ENCODE data around the gene CLEC2L.
A peak's percentile ranks its signal among the peaks of the same experiment; 100 is the strongest.
"Not testable (repeated sequence)": the region's sequence is repeated elsewhere in the genome, so short reads cannot be mapped to it uniquely, and the experiment has no call there.

CLEC2L gene

GRCh38 chr7:139532636-139533155 is 9.2 kb downstream of the CLEC2L start:
- intact Hi-C loops (cut with micrococcal nuclease), result no loop called here
- Mint-ChIP-seq H3K4me1 (ENCODE audit: low read depth) (peaks cover 12% of the 10 kb centered on the region), H3K4me3 (no peak overlapping the region), H3K36me3 (ENCODE audit: low read depth) (no peaks in the 10 kb centered on the region), H3K27me3 (peaks cover 11% of the 10 kb centered on the region), H3K9me3 (no peaks in the 10 kb centered on the region), H3K27ac (no peak overlapping the region)

GRCh38 chr7:139534096-139534495 is 10.6 kb downstream of the CLEC2L start:
- Mint-ChIP-seq H3K27me3 (peaks cover 11% of the 10 kb centered on the region), H3K9me3 (no peaks in the 10 kb centered on the region), H3K4me1 (ENCODE audit: low read depth) (peaks cover 12% of the 10 kb centered on the region), H3K36me3 (ENCODE audit: low read depth) (no peaks in the 10 kb centered on the region), H3K4me3 (no peak overlapping the region), H3K27ac (no peak overlapping the region)
- intact Hi-C loops (cut with micrococcal nuclease), result no loop called here

GRCh38 chr7:139534966-139535651 is 11.6 kb downstream of the CLEC2L start:
- H3K27me3 Mint-ChIP-seq, result peaks cover 13% of the 10 kb centered on the region
- no peak overlapping the region for H3K27ac Mint-ChIP-seq
- no peaks in the 10 kb centered on the region for H3K9me3 Mint-ChIP-seq
- H3K36me3 Mint-ChIP-seq (ENCODE audit: low read depth), result no peaks in the 10 kb centered on the region
- H3K4me1 Mint-ChIP-seq (ENCODE audit: low read depth), result peaks cover 16% of the 10 kb centered on the region
- intact Hi-C loops (cut with micrococcal nuclease), result no loop called here
- no peak overlapping the region for H3K4me3 Mint-ChIP-seq

- Mint-ChIP-seq H3K27me3 (peaks cover 13% of the 10 kb centered on the region), H3K4me3 (no peak overlapping the region), H3K36me3 (ENCODE audit: low read depth) (no peaks in the 10 kb centered on the region), H3K9me3 (no peaks in the 10 kb centered on the region), H3K4me1 (ENCODE audit: low read depth) (peaks cover 23% of the 10 kb centered on the region), H3K27ac (no peak overlapping the region)
- intact Hi-C loops (cut with micrococcal nuclease), result no loop called here
Observed at GRCh38 chr7:139536152-139536551, 12.7 kb downstream of the CLEC2L start.

GRCh38 chr7:139538881-139539635 is 15.6 kb downstream of the CLEC2L start:
- Mint-ChIP-seq H3K9me3 (no peaks in the 10 kb centered on the region), H3K27me3 (peaks cover 17% of the 10 kb centered on the region), H3K27ac (no peak overlapping the region), H3K36me3 (ENCODE audit: low read depth) (no peaks in the 10 kb centered on the region), H3K4me3 (no peak overlapping the region), H3K4me1 (ENCODE audit: low read depth) (peaks cover 21% of the 10 kb centered on the region)
- intact Hi-C loops (cut with micrococcal nuclease), result no loop called here

GRCh38 chr7:139540203-139540602 is 16.7 kb downstream of the CLEC2L start:
- Mint-ChIP-seq H3K4me3 (no peak overlapping the region), H3K4me1 (ENCODE audit: low read depth) (peaks cover 22% of the 10 kb centered on the region), H3K9me3 (no peaks in the 10 kb centered on the region), H3K27me3 (peaks cover 16% of the 10 kb centered on the region), H3K36me3 (ENCODE audit: low read depth) (no peaks in the 10 kb centered on the region), H3K27ac (no peak overlapping the region)
- intact Hi-C loops (cut with micrococcal nuclease), result no loop called here

- intact Hi-C loops (cut with micrococcal nuclease), result no loop called here
- H3K27ac Mint-ChIP-seq, result no peak overlapping the region
- H3K27me3 Mint-ChIP-seq, result peaks cover 9% of the 10 kb centered on the region
- no peaks in the 10 kb centered on the region for H3K36me3 Mint-ChIP-seq (ENCODE audit: low read depth)
- H3K4me1 Mint-ChIP-seq (ENCODE audit: low read depth), result peaks cover 22% of the 10 kb centered on the region
- H3K9me3 Mint-ChIP-seq, result no peaks in the 10 kb centered on the region
- no peak overlapping the region for H3K4me3 Mint-ChIP-seq
Observed at GRCh38 chr7:139541600-139542307, 18.3 kb downstream of the CLEC2L start.

GRCh38 chr7:139542308-139543151 is 19.0 kb downstream of the CLEC2L start:
- H3K4me3 Mint-ChIP-seq, result no peak overlapping the region
- no peaks in the 10 kb centered on the region for H3K9me3 Mint-ChIP-seq
- peaks cover 9% of the 10 kb centered on the region for H3K27me3 Mint-ChIP-seq

GRCh38 chr7:139543801-139544603 is 20.5 kb downstream of the CLEC2L start:
- H3K27me3 Mint-ChIP-seq, result peaks cover 9% of the 10 kb centered on the region
- peaks cover 27% of the 10 kb centered on the region for H3K4me1 Mint-ChIP-seq (ENCODE audit: low read depth)
- no peaks in the 10 kb centered on the region for H3K36me3 Mint-ChIP-seq (ENCODE audit: low read depth)
- peak overlapping the region; percentile 35 for H3K27ac Mint-ChIP-seq
- H3K9me3 Mint-ChIP-seq, result no peaks in the 10 kb centered on the region
- no peak overlapping the region for H3K4me3 Mint-ChIP-seq
- intact Hi-C loops (cut with micrococcal nuclease), result no loop called here

More at GRCh38 chr7:139542308-139543151, 19.0 kb downstream of the CLEC2L start:
- intact Hi-C loops (cut with micrococcal nuclease), result no loop called here
- no peaks in the 10 kb centered on the region for H3K36me3 Mint-ChIP-seq (ENCODE audit: low read depth)
- H3K27ac Mint-ChIP-seq, result no peak overlapping the region
- H3K4me1 Mint-ChIP-seq (ENCODE audit: low read depth), result peaks cover 22% of the 10 kb centered on the region

- no peak overlapping the region for H3K4me3 Mint-ChIP-seq
- intact Hi-C loops (cut with micrococcal nuclease), result no loop called here
- H3K27me3 Mint-ChIP-seq, result peaks cover 9% of the 10 kb centered on the region
- no peaks in the 10 kb centered on the region for H3K36me3 Mint-ChIP-seq (ENCODE audit: low read depth)
- H3K27ac Mint-ChIP-seq, result peak overlapping the region; percentile 35
- no peaks in the 10 kb centered on the region for H3K9me3 Mint-ChIP-seq
- H3K4me1 Mint-ChIP-seq (ENCODE audit: low read depth), result peaks cover 27% of the 10 kb centered on the region
Observed at GRCh38 chr7:139544645-139545044, 21.2 kb downstream of the CLEC2L start.

GRCh38 chr7:139548302-139549028 is 25.0 kb downstream of the CLEC2L start:
- H3K4me3 Mint-ChIP-seq, result no peak overlapping the region
- H3K4me1 Mint-ChIP-seq (ENCODE audit: low read depth), result peaks cover 12% of the 10 kb centered on the region
- no peak overlapping the region for H3K27ac Mint-ChIP-seq
- no peaks in the 10 kb centered on the region for H3K36me3 Mint-ChIP-seq (ENCODE audit: low read depth)
- H3K27me3 Mint-ChIP-seq, result peaks cover under 1% of the 10 kb centered on the region
- H3K9me3 Mint-ChIP-seq, result no peaks in the 10 kb centered on the region
- intact Hi-C loops (cut with micrococcal nuclease), result no loop called here

GRCh38 chr7:139553991-139554700 is 30.7 kb downstream of the CLEC2L start:
- intact Hi-C loops (cut with micrococcal nuclease); H3K27me3 Mint-ChIP-seq; H3K36me3 Mint-ChIP-seq (ENCODE audit: low read depth); H3K9me3 Mint-ChIP-seq; H3K4me1 Mint-ChIP-seq (ENCODE audit: low read depth); H3K4me3 Mint-ChIP-seq; H3K27ac Mint-ChIP-seq: not testable (repeated sequence)
